Transverse colon (tissue), 4 donors: ENCODE measurements around the gene MAGEB10. TPM values are rescaled to one million over a fixed set of nuclear protein-coding genes. Genes with fewer than 3 reads are reported as not detected.

Experiments
- DNase-seq: peaks from one replicate; pipeline ENCODE4 v3.0.0-alpha.2; 2019
- H3K27ac ChIP-seq, 4 donors: fragments of 200-600 bp; sonication (generic); 2 replicates each; pipeline ENCODE4 v1.5.1; 2016 to 2018; ENCODE audit warnings: inconsistent platforms in 4 of 4
- H3K27me3 ChIP-seq: fragments of 200-600 bp; sonication (generic); 2 replicates; pipeline ENCODE4 v1.5.1; 2017; ENCODE audit warnings: inconsistent platforms
- H3K36me3 ChIP-seq, 4 donors: fragments of 200-600 bp; sonication (generic); 2 replicates each; pipeline ENCODE4 v1.5.1; 2017 to 2019; ENCODE audit warnings: inconsistent platforms in 4 of 4
- H3K4me1 ChIP-seq, 4 donors: fragments of 200-600 bp; sonication (generic); 2 replicates each; pipeline ENCODE4 v1.5.1; 2017 to 2020; ENCODE audit warnings: inconsistent platforms in 4 of 4
- H3K4me3 ChIP-seq, 4 donors: fragments of 200-600 bp; sonication (generic); 1 replicate in 1 of 4; 2 replicates in 3 of 4; pipeline versions ENCODE4 v1.5.1 to v1.6.1; 2017 to 2019; ENCODE audit warnings: inconsistent platforms in 4 of 4
- H3K9me3 ChIP-seq, 2 donors: fragments of 200-600 bp; sonication (generic); 2 replicates each; pipeline ENCODE4 v1.5.1; 2017 to 2019; ENCODE audit warnings: inconsistent platforms in 2 of 2
- EP300 ChIP-seq: sonication (generic); formaldehyde crosslinking; IDR thresholded peaks from one replicate; pipeline ENCODE4 v1.6.1; 2017; ENCODE audit warnings: antibody characterized with exemption, low read depth
- POLR2A ChIP-seq: fragments of 450-650 bp; IDR thresholded peaks from one replicate; pipeline ENCODE4 v1.6.1; 2016; ENCODE audit warnings: antibody characterized with exemption, mild to moderate bottlenecking, moderate library complexity
- POLR2AphosphoS5 ChIP-seq, 3 donors: sonication (generic); formaldehyde crosslinking; IDR thresholded peaks; one replicate each; pipeline ENCODE4 v1.6.1; 2016; ENCODE audit warnings: antibody characterized with exemption in 3 of 3
- WGBS, 2 donors: methylation state at CpG; one replicate each; pipeline ENCODE4 v1.1.5; 2018; ENCODE audit warnings: low coverage in 1 of 2; 5-methylcytosine and 5-hydroxymethylcytosine counted together
- in situ Hi-C, 4 donors: fragments of 200-750 bp; cut with MboI; loops; one replicate each; pipeline versions ENCODE4 v1.15.0 to v1.15.1; 2017; ENCODE audit warnings: low sequenced_read_pairs in 3 of 4, low pct_ligation_motif_present in 1 of 4, low pct_unique_long_range_greater_than_20kb in 1 of 4
- intact Hi-C: fragments of 100-400 bp; cut with DNase I; formaldehyde crosslinking; loops from one replicate; pipeline ENCODE4 v1.15.1; 2023; ENCODE audit warnings: low total_unique reads
- total RNA-seq, 4 donors: library from RNA; depleted of rRNA; stranded (reverse); fragments of >200 nt; gene quantifications; one replicate each; pipeline ENCODE4 v1.1.0, GENCODE V29; 2016
- TF ChIP-seq, protein P1 (sequence below), 5 experiments: fragments of 200-600 bp in 3 of 5; fragments of 450-650 bp in 2 of 5; sonication (generic) in 3 of 5; IDR thresholded peaks; 1 replicate in 2 of 5; 2 replicates in 3 of 5; pipeline ENCODE4 v1.5.1; 2016 to 2017; ENCODE audit warnings: antibody characterized with exemption in 5 of 5, inconsistent platforms in 3 of 5, mild to moderate bottlenecking in 2 of 5, moderate library complexity in 1 of 5

The MAGEB10 gene
- total RNA-seq, 4 donors from 2014 or later = not detected

DNA sequence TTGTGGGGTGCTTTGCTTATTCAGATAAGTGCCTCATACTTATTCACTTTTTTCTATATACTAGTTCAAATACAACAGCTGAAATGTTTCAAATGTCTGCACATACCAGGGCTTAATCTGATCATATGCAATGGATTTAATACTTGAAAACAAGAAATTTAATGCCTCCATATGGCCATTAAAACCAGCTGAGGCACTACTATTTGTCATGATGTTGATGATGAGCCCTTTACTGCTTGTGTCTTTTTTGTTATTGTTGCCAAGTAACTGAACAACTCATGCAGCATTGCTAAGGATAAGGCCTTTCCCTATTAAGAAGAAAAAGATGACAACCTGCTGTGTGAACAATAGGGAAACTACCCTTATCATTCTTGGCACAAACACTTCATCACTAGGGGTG is 52.5 kb downstream of the MAGEB10 start:
- Histone ChIP-seq H3K27ac (no peak overlapping the region), H3K27me3 (no peaks in the 10 kb centered on the region), H3K36me3 (no peaks in the 10 kb centered on the region), H3K4me1 (no peaks in the 10 kb centered on the region), H3K4me3 (no peak overlapping the region), H3K9me3 (no peaks in the 10 kb centered on the region)
- DNase-seq = no peak
- in situ Hi-C loops (no loop called here), intact Hi-C loops (no loop called here)
- no peak for TF ChIP-seq POLR2AphosphoS5 (IDR thresholded peaks at IDR 0.05)
- TF ChIP-seq EP300 = no peak
- no peak for TF ChIP-seq POLR2A
- TF ChIP-seq, protein P1, sequence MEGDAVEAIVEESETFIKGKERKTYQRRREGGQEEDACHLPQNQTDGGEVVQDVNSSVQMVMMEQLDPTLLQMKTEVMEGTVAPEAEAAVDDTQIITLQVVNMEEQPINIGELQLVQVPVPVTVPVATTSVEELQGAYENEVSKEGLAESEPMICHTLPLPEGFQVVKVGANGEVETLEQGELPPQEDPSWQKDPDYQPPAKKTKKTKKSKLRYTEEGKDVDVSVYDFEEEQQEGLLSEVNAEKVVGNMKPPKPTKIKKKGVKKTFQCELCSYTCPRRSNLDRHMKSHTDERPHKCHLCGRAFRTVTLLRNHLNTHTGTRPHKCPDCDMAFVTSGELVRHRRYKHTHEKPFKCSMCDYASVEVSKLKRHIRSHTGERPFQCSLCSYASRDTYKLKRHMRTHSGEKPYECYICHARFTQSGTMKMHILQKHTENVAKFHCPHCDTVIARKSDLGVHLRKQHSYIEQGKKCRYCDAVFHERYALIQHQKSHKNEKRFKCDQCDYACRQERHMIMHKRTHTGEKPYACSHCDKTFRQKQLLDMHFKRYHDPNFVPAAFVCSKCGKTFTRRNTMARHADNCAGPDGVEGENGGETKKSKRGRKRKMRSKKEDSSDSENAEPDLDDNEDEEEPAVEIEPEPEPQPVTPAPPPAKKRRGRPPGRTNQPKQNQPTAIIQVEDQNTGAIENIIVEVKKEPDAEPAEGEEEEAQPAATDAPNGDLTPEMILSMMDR (IDR thresholded peaks at IDR 0.05) = no peak

DNA sequence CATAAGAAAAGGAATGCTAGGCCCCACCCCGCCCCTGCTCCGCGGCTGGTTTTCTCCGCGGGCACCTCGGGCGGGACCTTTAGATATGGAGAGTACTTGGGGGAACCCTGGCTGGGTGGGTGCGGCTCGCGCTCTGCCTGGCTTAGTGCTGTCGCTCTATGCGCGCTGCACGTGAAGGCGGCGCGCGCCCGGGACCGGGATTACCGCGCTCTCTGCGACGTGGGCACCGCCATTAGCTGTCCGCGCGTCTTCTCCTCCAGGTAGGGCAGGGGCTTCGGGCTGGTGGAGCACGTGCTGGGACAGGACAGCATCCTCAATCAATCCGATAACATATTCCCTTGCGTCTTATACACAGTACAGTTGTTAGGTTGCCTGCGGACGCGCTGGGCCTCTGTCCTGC is 56.0 kb downstream of the MAGEB10 start:
- DNase-seq = no peak
- WGBS, 2 donors = 81% methylated on average over 35 of the region's 35 CpGs; no CpG with 5 or more reads in 1 of the 2 donors
- H3K27ac ChIP-seq = no peak overlapping the region
- no peaks in the 10 kb centered on the region for H3K36me3 ChIP-seq
- H3K9me3 ChIP-seq = no peaks in the 10 kb centered on the region
- TF ChIP-seq POLR2AphosphoS5 (IDR thresholded peaks at IDR 0.05) = no peak
- TF ChIP-seq, protein P1 (IDR thresholded peaks at IDR 0.05) = no peak
- TF ChIP-seq POLR2A = no peak
- TF ChIP-seq EP300 = no peak
- in situ Hi-C loops (no loop called here), intact Hi-C loops (no loop called here)
- no peaks in the 10 kb centered on the region for H3K4me1 ChIP-seq
- no peaks in the 10 kb centered on the region for H3K27me3 ChIP-seq
- no peak overlapping the region for H3K4me3 ChIP-seq

Other genes starting within 250 kb of the MAGEB10 start
- not detected for gene DCAF8L2, start 217.6 kb upstream of the MAGEB10 start, total RNA-seq
- gene DCAF8L1, start 173.5 kb downstream of the MAGEB10 start, total RNA-seq = not detected